Left lung (tissue), 10 donors: Measurements from ENCODE around the gene C1orf35. TPM values are rescaled to one million over a fixed set of nuclear protein-coding genes. Genes with fewer than 3 reads are reported as not detected.

Experiments used
- ATAC-seq: fragments of 200-7000 bp; cut with Tn5 transposase; one replicate; pipeline ENCODE4 v1.9.1; 2020; ENCODE audit warnings: moderate library complexity
- DNase-seq, 4 donors: peaks; one replicate each; pipeline ENCODE4 v3.0.0-alpha.2; 2013 to 2020
- H3K27ac ChIP-seq, 2 donors: fragments of 200-600 bp; sonication (generic) in 1 of 2; one replicate each; pipeline versions ENCODE4 v1.5.0 to v1.8.0; 2020 to 2021
- H3K27me3 ChIP-seq, 2 donors: fragments of 200-600 bp; sonication (generic) in 1 of 2; one replicate each; pipeline versions ENCODE4 v1.5.0 to v1.8.0; 2020 to 2021
- H3K36me3 ChIP-seq, 2 donors: fragments of 200-600 bp; sonication (generic) in 1 of 2; one replicate each; pipeline versions ENCODE4 v1.5.0 to v1.8.0; 2020 to 2021
- H3K4me1 ChIP-seq, 2 donors: fragments of 200-600 bp; one replicate each; pipeline ENCODE4 v1.8.0; 2021
- H3K4me3 ChIP-seq, 2 donors: fragments of 200-600 bp; sonication (generic) in 1 of 2; one replicate each; pipeline versions ENCODE4 v1.5.0 to v1.8.0; 2020 to 2021; ENCODE audit warnings: mild to moderate bottlenecking in 1 of 2
- H3K9me3 ChIP-seq, 2 donors: fragments of 200-600 bp; sonication (generic) in 1 of 2; one replicate each; pipeline versions ENCODE4 v1.5.0 to v1.8.0; 2020 to 2021
- CTCF ChIP-seq, 2 donors: fragments of 200-600 bp; sonication (generic) in 1 of 2; IDR thresholded peaks; one replicate each; pipeline versions ENCODE4 v1.5.0 to v1.8.0; 2021; ENCODE audit warnings: antibody characterized with exemption in 2 of 2
- intact Hi-C, 2 donors: fragments of 100-400 bp; cut with DNase I; formaldehyde crosslinking; loops; one replicate each; pipeline versions ENCODE4 v1.11.2 to v1.14.2; 2022
- polyA plus RNA-seq, 6 donors: library from polyadenylated mRNA; unstranded; fragments of 120-200 nt; gene quantifications; one replicate each; pipeline ENCODE4 v1.2.1, GENCODE V29; 2013; ENCODE audit not compliant: insufficient read length in 6 of 6
- total RNA-seq, 2 donors: library from RNA; stranded (reverse); fragmentation: NEBNext Ultra II Directional; extraction: Animal tissue kit (Norgen Biotek cat#: 25700); gene quantifications; one replicate each; pipeline ENCODE4 v1.2.1, GENCODE V29; 2021
- donor health status: DM: no; HTN: yes; CAD: no.
- donor health status: DM: no; HTN: no; CAD: no.

Gene C1orf35
- total and polyA plus RNA-seq, 8 donors, result 12.6 to 21.1 (median 17.0) TPM

GRCh38 chr1:228076796-228077430 is 26.2 kb downstream of the C1orf35 start:
- Histone ChIP-seq H3K4me3 (no peak overlapping the region), H3K27me3 (peaks cover 0 to 22% of the 10 kb centered on the region in 2 donors), H3K9me3 (no peaks in the 10 kb centered on the region), H3K4me1 (peaks cover 7 to 16% of the 10 kb centered on the region in 2 donors), H3K27ac (no peak overlapping the region), H3K36me3 (no peaks in the 10 kb centered on the region)
- ATAC-seq, result no peak
- no peak for TF ChIP-seq CTCF (IDR thresholded peaks at IDR 0.05)
- intact Hi-C loops, result no loop called here
- peak in 2 of 4 donors; percentile 33 to 64 for DNase-seq

GRCh38 chr1:228075801-228076271 is 27.3 kb downstream of the C1orf35 start:
- Histone ChIP-seq H3K9me3 (no peaks in the 10 kb centered on the region), H3K36me3 (no peaks in the 10 kb centered on the region), H3K4me3 (no peak overlapping the region), H3K4me1 (peaks cover 0 to 6% of the 10 kb centered on the region in 2 donors), H3K27me3 (peaks cover 0 to 22% of the 10 kb centered on the region in 2 donors), H3K27ac (no peak overlapping the region)
- intact Hi-C loops, result no loop called here
- no peak for TF ChIP-seq CTCF (IDR thresholded peaks at IDR 0.05)
- no peak for ATAC-seq
- DNase-seq, result no peak

- H3K36me3 ChIP-seq, result no peaks in the 10 kb centered on the region
- H3K4me1 ChIP-seq, result no peaks in the 10 kb centered on the region
- H3K27me3 ChIP-seq, result peaks cover 0 to 22% of the 10 kb centered on the region in 2 donors
- intact Hi-C loops, result no loop called here
- H3K4me3 ChIP-seq, result no peak overlapping the region
- no peak for TF ChIP-seq CTCF (IDR thresholded peaks at IDR 0.05)
- no peaks in the 10 kb centered on the region for H3K9me3 ChIP-seq
- ATAC-seq (no peak), DNase-seq (peak in 1 of 4 donors; percentile 33)
- no peak overlapping the region for H3K27ac ChIP-seq
Observed at GRCh38 chr1:228074954-228075730, 28.0 kb downstream of the C1orf35 start.

GRCh38 chr1:228073857-228074545 is 29.1 kb downstream of the C1orf35 start:
- Histone ChIP-seq H3K4me3 (no peak overlapping the region), H3K27me3 (peaks cover 0 to 22% of the 10 kb centered on the region in 2 donors), H3K9me3 (no peaks in the 10 kb centered on the region), H3K36me3 (no peaks in the 10 kb centered on the region), H3K4me1 (no peaks in the 10 kb centered on the region), H3K27ac (no peak overlapping the region)
- ATAC-seq, result peak; percentile 76
- DNase-seq, result peak in 1 of 4 donors; percentile 33
- TF ChIP-seq CTCF (IDR thresholded peaks at IDR 0.05), result peak in 1 of 2 donors; percentile 11
- intact Hi-C loops, result no loop called here
